ENCODE measurements around the gene LCOR.

The LCOR gene

GRCh38 chr10:97038688-97039087 is 206.6 kb downstream of the LCOR start:
- DNase-seq: no peak
- in situ Hi-C loops (cut with MboI; ENCODE audit: low pct_unique_long_range_greater_than_20kb, low sequenced_read_pairs): no loop called here

GRCh38 chr10:97039538-97040247 is 207.6 kb downstream of the LCOR start:
- peak; percentile 66 for DNase-seq
- in situ Hi-C loops (cut with MboI; ENCODE audit: low pct_unique_long_range_greater_than_20kb, low sequenced_read_pairs): no loop called here

DNA sequence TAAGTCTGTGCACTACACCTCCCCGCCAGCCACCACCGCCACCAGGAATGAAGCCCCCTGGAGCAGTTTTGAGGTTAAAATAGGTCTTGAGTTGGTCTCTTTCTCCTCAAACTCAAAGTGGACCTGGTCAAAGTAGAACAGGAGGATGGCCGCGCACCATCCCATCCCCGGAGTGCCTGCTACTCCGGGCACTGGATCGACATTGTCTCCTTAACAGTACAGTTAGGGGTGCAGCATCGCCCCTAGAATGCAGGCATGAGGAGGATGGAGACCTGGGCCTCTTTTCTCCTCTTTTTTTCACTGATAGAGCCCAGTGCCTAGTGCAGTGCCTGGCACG is 208.1 kb downstream of the LCOR start:
- in situ Hi-C loops (cut with MboI; ENCODE audit: low pct_unique_long_range_greater_than_20kb, low sequenced_read_pairs): no loop called here
- DNase-seq: no peak

DNA sequence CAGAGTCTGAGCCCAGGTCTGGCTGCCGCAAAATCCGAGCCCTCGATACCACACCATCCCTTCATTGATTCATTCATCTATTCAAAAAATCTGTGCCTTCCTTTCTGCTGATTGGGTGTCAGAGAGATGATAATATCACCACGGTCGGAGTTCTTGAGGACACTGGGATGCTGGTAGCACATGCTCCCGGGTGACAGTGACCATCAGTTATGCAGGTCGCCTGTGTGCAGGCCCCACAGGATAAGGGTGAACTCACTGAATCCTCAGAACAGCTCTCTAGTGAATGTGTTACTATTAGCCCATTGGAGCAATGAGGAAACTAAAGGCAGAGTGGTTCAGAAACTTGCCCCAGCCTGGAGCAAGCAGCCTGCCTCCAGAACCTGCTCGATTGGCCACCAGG is 208.6 kb downstream of the LCOR start:
- in situ Hi-C loops (cut with MboI; ENCODE audit: low pct_unique_long_range_greater_than_20kb, low sequenced_read_pairs): no loop called here
- DNase-seq: no peak

DNA sequence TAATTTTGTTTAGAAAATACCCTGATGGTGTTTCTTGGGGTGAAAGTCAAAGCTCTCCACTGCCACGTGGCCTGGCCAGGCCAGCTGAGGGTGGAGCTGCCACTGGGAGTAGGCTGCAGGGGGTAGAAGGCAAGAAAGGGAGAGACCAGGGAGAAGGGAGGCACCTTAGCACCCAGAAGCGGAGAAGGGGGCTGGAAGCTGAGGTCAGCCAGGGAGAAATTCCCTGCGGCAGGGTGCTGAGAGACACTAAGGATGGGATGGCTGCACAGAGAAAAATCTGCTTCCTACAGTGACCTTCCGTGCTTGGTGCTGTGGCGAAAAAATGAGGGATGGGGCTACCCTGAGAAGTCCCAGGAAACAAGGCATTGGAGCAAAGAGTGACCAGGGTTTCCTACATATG is 210.0 kb downstream of the LCOR start:
- in situ Hi-C loops (cut with MboI; ENCODE audit: low pct_unique_long_range_greater_than_20kb, low sequenced_read_pairs): no loop called here

DNA sequence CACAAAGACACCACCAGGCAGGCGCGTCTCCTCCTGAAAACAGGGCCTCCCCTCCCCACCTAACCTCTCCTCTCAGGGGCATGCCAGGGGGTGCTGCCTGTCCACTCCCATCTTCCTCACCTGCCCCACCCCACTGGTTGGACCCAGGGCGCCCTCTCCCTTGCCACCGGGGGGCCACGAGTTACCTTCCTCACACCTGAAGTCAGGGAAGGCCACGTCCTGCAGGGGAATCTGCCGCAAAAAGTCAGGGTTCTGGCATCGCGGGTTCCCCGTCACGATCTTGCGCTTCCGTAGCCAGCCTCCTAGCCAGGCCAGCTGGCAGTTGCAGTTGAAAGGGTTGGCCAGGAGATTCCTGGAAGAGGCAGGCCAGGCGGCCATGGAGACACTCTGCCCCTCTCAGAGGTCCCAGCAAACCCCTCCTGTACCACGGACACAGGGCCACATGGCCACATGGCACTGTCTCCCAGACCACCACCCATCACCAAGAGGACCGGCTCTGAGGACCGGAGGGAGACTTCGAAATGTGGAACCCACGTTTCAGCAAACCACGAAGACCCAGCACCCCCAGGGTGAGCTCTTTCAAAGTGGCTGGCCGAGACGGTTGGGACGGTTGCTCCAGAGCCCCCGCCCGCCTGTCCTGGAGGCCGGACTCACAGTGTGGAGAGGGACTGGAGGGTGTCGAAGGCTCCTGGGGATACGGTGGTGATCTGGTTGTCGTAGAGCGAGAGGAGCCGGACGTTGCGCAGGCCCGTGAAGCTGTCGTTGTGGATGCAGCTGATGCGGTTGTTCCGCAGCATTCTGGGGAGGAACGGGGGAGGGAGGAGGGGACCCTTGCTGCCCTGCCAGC is 210.8 kb downstream of the LCOR start:
- no peak for DNase-seq
- in situ Hi-C loops (cut with MboI; ENCODE audit: low pct_unique_long_range_greater_than_20kb, low sequenced_read_pairs): no loop called here

More for the DNA sequence above, 210.0 kb downstream of the LCOR start:
- no peak for DNase-seq

DNA sequence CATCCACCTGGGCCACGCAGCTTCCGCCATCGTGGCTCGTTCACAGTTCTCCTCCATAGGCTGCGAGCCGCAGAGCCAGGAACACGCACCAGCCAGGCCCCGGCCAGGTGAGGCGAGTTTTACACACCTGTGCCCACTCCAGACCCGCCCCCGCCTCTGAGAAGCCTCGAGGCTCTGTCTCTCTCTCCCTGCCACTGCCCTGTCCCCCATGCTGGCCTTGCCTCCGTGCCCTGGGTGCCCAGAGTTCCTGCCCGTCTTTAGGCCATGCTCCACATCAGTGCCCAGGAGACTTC is 211.4 kb downstream of the LCOR start:
- no peak for DNase-seq
- in situ Hi-C loops (cut with MboI; ENCODE audit: low pct_unique_long_range_greater_than_20kb, low sequenced_read_pairs): no loop called here

Measured in KBM-7 (cell line).